HUES6 (cell line): Measurements from ENCODE around the gene TTC9B.

Experiments
- H3K27ac ChIP-seq: 2 replicates; pipeline ENCODE4 v1.7.0; 2013; ENCODE audit warnings: low read depth, mild to moderate bottlenecking, low read length, inconsistent platforms
- H3K27me3 ChIP-seq: 2 replicates; pipeline ENCODE4 v1.6.1; 2013; ENCODE audit warnings: low read length; ENCODE audit not compliant: control insufficient read depth, insufficient read depth
- H3K36me3 ChIP-seq: 2 replicates; pipeline ENCODE4 v1.6.1; 2013; ENCODE audit warnings: low read length; ENCODE audit not compliant: control insufficient read depth, insufficient read depth
- H3K4me1 ChIP-seq: 2 replicates; pipeline ENCODE4 v1.6.1; 2013; ENCODE audit warnings: low read length; ENCODE audit not compliant: control insufficient read depth, insufficient read depth
- H3K4me3 ChIP-seq: 2 replicates; pipeline ENCODE4 v1.5.1; 2013; ENCODE audit warnings: low read depth, low read length
- H3K9ac ChIP-seq: one replicate; pipeline ENCODE4 v1.6.1; 2013; ENCODE audit warnings: mild to moderate bottlenecking, low read length
- H3K9me3 ChIP-seq: 2 replicates; pipeline ENCODE4 v1.6.1; 2013; ENCODE audit warnings: low read depth, low read length; ENCODE audit not compliant: control insufficient read depth, insufficient read depth

TTC9B gene

GRCh38 chr19:40247178-40247577 lies 29.0 kb upstream of the TTC9B start:
- Histone ChIP-seq H3K36me3 (peaks cover 24% of the 10 kb centered on the region), H3K9me3 (no peaks in the 10 kb centered on the region), H3K4me1 (peaks cover 8% of the 10 kb centered on the region), H3K9ac (no peak overlapping the region), H3K4me3 (no peak overlapping the region), H3K27ac (no peak overlapping the region), H3K27me3 (no peaks in the 10 kb centered on the region)

- no peak overlapping the region for H3K27ac ChIP-seq
- no peak overlapping the region for H3K4me3 ChIP-seq
- peaks cover 26% of the 10 kb centered on the region for H3K36me3 ChIP-seq
- H3K9ac ChIP-seq, result no peak overlapping the region
- peaks cover 6% of the 10 kb centered on the region; the same call in 1 of the 2 replicates for H3K4me1 ChIP-seq
- no peaks in the 10 kb centered on the region for H3K27me3 ChIP-seq
- no peaks in the 10 kb centered on the region for H3K9me3 ChIP-seq
Observed at GRCh38 chr19:40246292-40247073, 28.3 kb upstream of the TTC9B start.

- Histone ChIP-seq H3K36me3 (peaks cover 32% of the 10 kb centered on the region), H3K27ac (no peak overlapping the region), H3K27me3 (no peaks in the 10 kb centered on the region), H3K4me3 (no peak overlapping the region), H3K9me3 (no peaks in the 10 kb centered on the region), H3K9ac (no peak overlapping the region), H3K4me1 (peaks cover 6% of the 10 kb centered on the region; the same call in 1 of the 2 replicates)
Observed at GRCh38 chr19:40245506-40246128, 27.4 kb upstream of the TTC9B start.

GRCh38 chr19:40244579-40245317 lies 26.6 kb upstream of the TTC9B start:
- Histone ChIP-seq H3K9me3 (no peaks in the 10 kb centered on the region), H3K4me3 (no peak overlapping the region), H3K36me3 (peaks cover 36% of the 10 kb centered on the region), H3K27me3 (no peaks in the 10 kb centered on the region), H3K27ac (no peak overlapping the region), H3K4me1 (peaks cover 6% of the 10 kb centered on the region; the same call in 1 of the 2 replicates), H3K9ac (no peak overlapping the region)

- Histone ChIP-seq H3K9ac (no peak overlapping the region), H3K4me1 (peaks cover 6% of the 10 kb centered on the region; the same call in 1 of the 2 replicates), H3K36me3 (peaks cover 45% of the 10 kb centered on the region), H3K27ac (no peak overlapping the region), H3K27me3 (no peaks in the 10 kb centered on the region), H3K4me3 (no peak overlapping the region), H3K9me3 (no peaks in the 10 kb centered on the region)
Observed at GRCh38 chr19:40243181-40243580, 25.0 kb upstream of the TTC9B start.

GRCh38 chr19:40242480-40242879 lies 24.3 kb upstream of the TTC9B start:
- Histone ChIP-seq H3K4me3 (no peak overlapping the region), H3K27me3 (no peaks in the 10 kb centered on the region), H3K36me3 (peaks cover 51% of the 10 kb centered on the region), H3K9me3 (no peaks in the 10 kb centered on the region), H3K9ac (no peak overlapping the region), H3K4me1 (peaks cover 6% of the 10 kb centered on the region; the same call in 1 of the 2 replicates), H3K27ac (no peak overlapping the region)

GRCh38 chr19:40241809-40242384 lies 23.7 kb upstream of the TTC9B start:
- peaks cover 54% of the 10 kb centered on the region for H3K36me3 ChIP-seq
- H3K4me1 ChIP-seq, result peaks cover 6% of the 10 kb centered on the region; the same call in 1 of the 2 replicates
- H3K27ac ChIP-seq, result no peak overlapping the region
- no peaks in the 10 kb centered on the region for H3K9me3 ChIP-seq
- no peaks in the 10 kb centered on the region for H3K27me3 ChIP-seq
- no peak overlapping the region for H3K4me3 ChIP-seq
- H3K9ac ChIP-seq, result no peak overlapping the region

GRCh38 chr19:40241125-40241808 lies 23.1 kb upstream of the TTC9B start:
- H3K4me1 ChIP-seq, result peaks cover 6% of the 10 kb centered on the region; the same call in 1 of the 2 replicates
- no peak overlapping the region for H3K9ac ChIP-seq
- peaks cover 60% of the 10 kb centered on the region for H3K36me3 ChIP-seq
- no peaks in the 10 kb centered on the region for H3K9me3 ChIP-seq
- H3K27ac ChIP-seq, result no peak overlapping the region
- no peaks in the 10 kb centered on the region for H3K27me3 ChIP-seq
- no peak overlapping the region for H3K4me3 ChIP-seq

- Histone ChIP-seq H3K4me1 (peaks cover 6% of the 10 kb centered on the region; the same call in 1 of the 2 replicates), H3K4me3 (no peak overlapping the region), H3K27me3 (no peaks in the 10 kb centered on the region), H3K9me3 (no peaks in the 10 kb centered on the region), H3K9ac (no peak overlapping the region), H3K36me3 (peaks cover 69% of the 10 kb centered on the region), H3K27ac (no peak overlapping the region)
Observed at GRCh38 chr19:40240332-40240731, 22.1 kb upstream of the TTC9B start.

GRCh38 chr19:40239415-40240226 lies 21.4 kb upstream of the TTC9B start:
- Histone ChIP-seq H3K27ac (no peak overlapping the region), H3K4me3 (no peak overlapping the region), H3K27me3 (no peaks in the 10 kb centered on the region), H3K9ac (no peak overlapping the region), H3K9me3 (no peaks in the 10 kb centered on the region), H3K36me3 (peaks cover 76% of the 10 kb centered on the region), H3K4me1 (peaks cover under 1% of the 10 kb centered on the region; the same call in 1 of the 2 replicates)
